H1 (cell line): ENCODE data around the gene STAT1. TPM values are rescaled to one million over a fixed set of nuclear protein-coding genes. Genes with fewer than 3 reads are reported as not detected.

Experiments
- CTCF ChIA-PET: fragments of 300-600 bp; sonication (Branson Sonifier 250); formaldehyde crosslinking; loops from one replicate; lab custom pipeline; 2021; ENCODE audit not compliant: partially characterized antibody; lab: Charles Lee
- POLR2A ChIA-PET: fragments of 300-600 bp; sonication (Branson Sonifier 250); formaldehyde crosslinking; loops from one replicate; lab custom pipeline; 2021; ENCODE audit warnings: inconsistent platforms; ENCODE audit not compliant: partially characterized antibody; lab: Charles Lee
- DNase-seq, 2 experiments: peaks; one replicate each; pipeline versions ENCODE4 v3.0.0 to v3.0.0-alpha.2; 2010 to 2022; ENCODE audit warnings: low spot score in 2 of 2, low read depth in 1 of 2, mixed read lengths in 1 of 2
- FAIRE-seq: peaks from 2 replicates; lab custom pipeline; 2011; peaks lifted over from hg19 to GRCh38; lab: Jason Lieb, UNC
- H2AFZ ChIP-seq: 2 replicates; pipeline ENCODE4 v1.8.1; 2012; ENCODE audit warnings: low read length, inconsistent platforms
- H2AK5ac ChIP-seq: 2 replicates; pipeline ENCODE4 v1.6.1; 2013; ENCODE audit warnings: low read depth, low read length
- H2BK120ac ChIP-seq: replicated peaks from 2 replicates; pipeline ENCODE3; 2013; ENCODE audit warnings: low read depth, low read length, inconsistent platforms
- H2BK12ac ChIP-seq: 2 replicates; pipeline ENCODE4 v1.6.1; 2013; ENCODE audit warnings: low read depth, low read length
- H2BK15ac ChIP-seq: 2 replicates; pipeline ENCODE4 v1.6.1; 2013; ENCODE audit warnings: low read length
- H2BK20ac ChIP-seq: 2 replicates; pipeline ENCODE4 v1.6.1; 2013; ENCODE audit warnings: low read length
- H2BK5ac ChIP-seq: 2 replicates; pipeline ENCODE4 v1.6.1; 2013; ENCODE audit warnings: low read depth, low read length
- H3K14ac ChIP-seq: 2 replicates; pipeline ENCODE4 v1.6.1; 2013; ENCODE audit warnings: inconsistent platforms; ENCODE audit not compliant: insufficient read length
- H3K18ac ChIP-seq: 2 replicates; pipeline ENCODE4 v1.6.1; 2013; ENCODE audit warnings: low read length; ENCODE audit errors: extremely low read depth
- H3K23ac ChIP-seq: 2 replicates; pipeline ENCODE4 v1.6.1; 2013; ENCODE audit warnings: inconsistent platforms; ENCODE audit not compliant: insufficient read length
- H3K23me2 ChIP-seq: 2 replicates; pipeline ENCODE4 v1.6.1; 2013; ENCODE audit warnings: low read depth, low read length
- H3K27ac ChIP-seq: 2 replicates; pipeline ENCODE4 v1.6.1; 2011; ENCODE audit warnings: low read depth, low read length, inconsistent platforms
- H3K27me3 ChIP-seq, 4 experiments: replicated peaks in 1 of 4; 1 replicate in 1 of 4; 2 replicates in 3 of 4; pipeline versions ENCODE4 v1.6.1 to v1.8.1; 2011 to 2013; ENCODE audit warnings: low read length in 3 of 4, mild to moderate bottlenecking in 3 of 4, inconsistent platforms in 2 of 4, mixed read lengths in 2 of 4, moderate library complexity in 1 of 4; ENCODE audit not compliant: control insufficient read depth in 3 of 4, insufficient read depth in 3 of 4; ENCODE audit errors: extremely low read depth in 1 of 4
- H3K36me3 ChIP-seq, 4 experiments: 2 replicates each; pipeline versions ENCODE4 v1.6.1 to v1.8.1; 2011 to 2013; ENCODE audit warnings: mild to moderate bottlenecking in 4 of 4, low read length in 3 of 4, moderate library complexity in 2 of 4, control low read depth in 1 of 4, inconsistent platforms in 1 of 4; ENCODE audit not compliant: insufficient read depth in 4 of 4, control insufficient read depth in 2 of 4
- H3K4ac ChIP-seq: replicated peaks from 2 replicates; pipeline ENCODE3; 2013; ENCODE audit warnings: low read length, low read depth, mixed read lengths, inconsistent platforms; ENCODE audit not compliant: insufficient read length
- H3K4me1 ChIP-seq, 4 experiments: replicated peaks in 1 of 4; 1 replicate in 1 of 4; 2 replicates in 3 of 4; pipeline versions ENCODE4 v1.6.1 to v1.8.1; 2011 to 2013; ENCODE audit warnings: low read length in 3 of 4, inconsistent platforms in 2 of 4, mixed read lengths in 1 of 4; ENCODE audit not compliant: insufficient read depth in 4 of 4, control insufficient read depth in 3 of 4
- H3K4me2 ChIP-seq, 2 experiments: 2 replicates each; pipeline versions ENCODE4 v1.6.1 to v1.8.1; 2011 to 2013; ENCODE audit warnings: low read depth in 2 of 2, low read length in 2 of 2, control low read depth in 1 of 2, inconsistent platforms in 1 of 2, mild to moderate bottlenecking in 1 of 2; ENCODE audit not compliant: insufficient read depth in 1 of 2
- H3K4me3 ChIP-seq, 4 experiments: fragments of 200-600, 300-600 bp in 1 of 4; sonication (generic), shearing (Covaris generic), sonication (Bioruptor Twin) in 1 of 4; 2 replicates each; pipeline versions ENCODE4 v1.5.1 to v1.8.1; 2011 to 2016; ENCODE audit warnings: low read length in 4 of 4, low read depth in 3 of 4, control low read depth in 2 of 4, inconsistent platforms in 2 of 4, mild to moderate bottlenecking in 2 of 4, mixed read lengths in 1 of 4, moderate library complexity in 1 of 4; ENCODE audit not compliant: insufficient read depth in 2 of 4; ENCODE audit errors: extremely low read depth in 1 of 4
- H3K56ac ChIP-seq: replicated peaks from 2 replicates; pipeline ENCODE3; 2013; ENCODE audit warnings: low read depth, mild to moderate bottlenecking, mixed read lengths, low read length, inconsistent platforms; ENCODE audit not compliant: insufficient read length
- H3K79me1 ChIP-seq: 2 replicates; pipeline ENCODE4 v1.6.1; 2013; ENCODE audit warnings: low read depth, low read length, control low read depth
- H3K79me2 ChIP-seq, 2 experiments: 2 replicates each; pipeline versions ENCODE4 v1.6.1 to v1.8.1; 2012 to 2013; ENCODE audit warnings: low read length in 2 of 2, mild to moderate bottlenecking in 2 of 2, inconsistent platforms in 1 of 2; ENCODE audit not compliant: insufficient read depth in 2 of 2, control insufficient read depth in 1 of 2
- H3K9ac ChIP-seq, 4 experiments: replicated peaks in 1 of 4; 1 replicate in 1 of 4; 2 replicates in 3 of 4; pipeline versions ENCODE4 v1.6.1 to v1.8.1; 2011 to 2013; ENCODE audit warnings: low read depth in 3 of 4, low read length in 3 of 4, control low read depth in 2 of 4, mild to moderate bottlenecking in 2 of 4, moderate library complexity in 2 of 4, inconsistent platforms in 1 of 4; ENCODE audit errors: extremely low read depth in 1 of 4
- H3K9me3 ChIP-seq, 2 experiments: 2 replicates each; pipeline versions ENCODE4 v1.6.1 to v1.8.1; 2012 to 2013; ENCODE audit warnings: mild to moderate bottlenecking in 2 of 2, moderate library complexity in 2 of 2, control low read depth in 1 of 2, inconsistent platforms in 1 of 2, low read depth in 1 of 2, low read length in 1 of 2, mixed read lengths in 1 of 2; ENCODE audit not compliant: insufficient read depth in 2 of 2
- H4K20me1 ChIP-seq, 2 experiments: replicated peaks in 1 of 2; 2 replicates each; pipeline versions ENCODE3 to v1.8.1; 2011 to 2013; ENCODE audit warnings: inconsistent platforms in 2 of 2, low read length in 2 of 2, mild to moderate bottlenecking in 1 of 2; ENCODE audit not compliant: insufficient read depth in 2 of 2, control insufficient read depth in 1 of 2
- H4K5ac ChIP-seq: 2 replicates; pipeline ENCODE4 v1.6.1; 2013; ENCODE audit warnings: low read length, low read depth, mixed read lengths, inconsistent platforms; ENCODE audit not compliant: insufficient read length
- H4K8ac ChIP-seq: 2 replicates; pipeline ENCODE4 v1.8.0; 2013; ENCODE audit warnings: mild to moderate bottlenecking, moderate library complexity, low read length, inconsistent platforms; ENCODE audit not compliant: insufficient read depth; ENCODE audit errors: extremely low read depth
- H4K91ac ChIP-seq: replicated peaks from 2 replicates; pipeline ENCODE3; 2013; ENCODE audit warnings: low read length, mixed read lengths, inconsistent platforms; ENCODE audit not compliant: insufficient read length
- ATF2 ChIP-seq: IDR thresholded peaks from 2 replicates; pipeline ENCODE4 v1.6.1; 2012; ENCODE audit warnings: low read length, inconsistent platforms
- BCL11A ChIP-seq, 2 experiments: IDR thresholded peaks; one replicate each; pipeline ENCODE4 v1.6.1; 2011; ENCODE audit warnings: low read depth in 2 of 2, low read length in 2 of 2, mild to moderate bottlenecking in 2 of 2
- CTBP2 ChIP-seq: IDR thresholded peaks from 2 replicates; pipeline ENCODE4 v1.7.0; 2011; ENCODE audit warnings: borderline replicate concordance, mild to moderate bottlenecking, moderate library complexity, mixed read lengths, low read length; ENCODE audit not compliant: insufficient read depth, insufficient read length
- JUND ChIP-seq: IDR thresholded peaks from 2 replicates; pipeline ENCODE4 v1.6.1; 2011; ENCODE audit warnings: mild to moderate bottlenecking, improper control_type of control experiment, low read length
- KDM5A ChIP-seq: fragments of 200-600 bp; IDR thresholded peaks from 2 replicates; pipeline ENCODE4 v1.7.1; 2012; ENCODE audit warnings: mild to moderate bottlenecking, low read length, inconsistent platforms, mixed read lengths
- MAFK ChIP-seq: IDR thresholded peaks from 2 replicates; pipeline ENCODE4 v1.6.1; 2012; ENCODE audit warnings: low read depth, mild to moderate bottlenecking, improper control_type of control experiment, low read length
- RBBP5 ChIP-seq: IDR thresholded peaks from 2 replicates; pipeline ENCODE4 v1.7.1; 2012; ENCODE audit warnings: low read depth, mild to moderate bottlenecking, inconsistent platforms, low read length, moderate library complexity, borderline replicate concordance
- SAP30 ChIP-seq: fragments of 300-600 bp; sonication (generic); IDR thresholded peaks from 2 replicates; pipeline ENCODE4 v1.7.1; 2012; ENCODE audit warnings: low read length, moderate library complexity, mild to moderate bottlenecking, inconsistent platforms; ENCODE audit not compliant: insufficient read depth, insufficient replicate concordance
- SIRT6 ChIP-seq: IDR thresholded peaks from one replicate; pipeline ENCODE4 v1.7.1; 2012; ENCODE audit warnings: low read length, inconsistent platforms
- ZNF274 ChIP-seq: IDR thresholded peaks from 2 replicates; pipeline ENCODE4 v1.7.0; 2012; ENCODE audit warnings: low read length, borderline replicate concordance; ENCODE audit errors: extremely low read depth
- WGBS, 2 experiments: shearing (Covaris generic) in 1 of 2; methylation state at CpG; one replicate each; pipeline versions ENCODE4 v1.1.6 to v1.1.7; 2013 to 2015; ENCODE audit warnings: low lambda C conversion rate in 2 of 2, mixed read lengths in 2 of 2, inconsistent platforms in 1 of 2, low coverage in 1 of 2, missing lambda C conversion rate in 1 of 2; ENCODE audit not compliant: insufficient replicate concordance in 2 of 2, insufficient coverage in 1 of 2, insufficient read length in 1 of 2; ENCODE audit errors: extremely low coverage in 1 of 2, missing lambda C conversion rate in 1 of 2; 5-methylcytosine and 5-hydroxymethylcytosine counted together
- polyA plus RNA-seq, 7 experiments: library from polyadenylated mRNA; depleted of rRNA in 3 of 7; stranded (reverse) in 5 of 7; unstranded in 2 of 7; fragments of >200 nt in 5 of 7; fragments of 200-250 nt in 2 of 7; gene quantifications; 1 replicate in 5 of 7; 2 replicates in 1 of 7; 4 replicates in 1 of 7; pipeline versions ENCODE4 v1.2.1 to v1.2.3, GENCODE V29; 2011 to 2013; ENCODE audit warnings: missing spikeins in 2 of 7, mixed read lengths in 2 of 7
- total RNA-seq: library from RNA; stranded (reverse); fragmentation: NEBNext Ultra II Directional; extraction: Animal tissue kit (Norgen Biotek cat#: 25700); gene quantifications from 2 replicates; pipeline ENCODE4 v1.2.1, GENCODE V29; 2021

STAT1 gene
- total and polyA plus RNA-seq, 2 of the 8 experiments (the other 6 are each of a cell fraction or from before 2014, with no cell fraction given), result 20.3 to 43.0 TPM

- Histone ChIP-seq H3K27ac (no peak overlapping the region), H4K8ac (no peak overlapping the region), H3K23me2 (no peaks in the 10 kb centered on the region), H3K23ac (no peak overlapping the region), H2BK15ac (no peak overlapping the region), H3K79me1 (no peaks in the 10 kb centered on the region), H3K4ac (no peak overlapping the region), H3K4me1 (peaks cover 0 to 3% (median 1%) of the 10 kb centered on the region in 4 experiments; a peak in 2 of 7 replicates), H3K9me3 (no peaks in the 10 kb centered on the region), H3K18ac (no peak overlapping the region), H3K56ac (no peak overlapping the region), H3K36me3 (no peaks in the 10 kb centered on the region), H2BK12ac (no peak overlapping the region), H2BK20ac (no peak overlapping the region), H3K27me3 (peaks cover 0 to 1% (median 0%) of the 10 kb centered on the region in 4 experiments; a peak in 1 of 7 replicates), H4K20me1 (no peaks in the 10 kb centered on the region), H2AFZ (no peak overlapping the region), H4K5ac (no peak overlapping the region), H3K4me2 (no peak overlapping the region), H2BK120ac (no peak overlapping the region), H3K9ac (no peak overlapping the region), H3K79me2 (no peaks in the 10 kb centered on the region), H4K91ac (no peak overlapping the region), H2AK5ac (no peak overlapping the region), H2BK5ac (no peak overlapping the region), H3K14ac (no peak overlapping the region), H3K4me3 (no peak overlapping the region)
- CTCF ChIA-PET, result interaction anchor here (1.2 to 2.1 kb wide), 3 partner anchors 11 to 167 kb away, joined by 4 to 9 read pairs (median 8); no protein-coding TSS in a partner anchor
- FAIRE-seq, result no peak
- WGBS, 2 experiments, result 96% methylated on average over 2 of the region's 2 CpGs; no CpG with 5 or more reads in 1 of the 2 experiments
- no peak for DNase-seq
- no peak for TF ChIP-seq SIRT6
- no peak for TF ChIP-seq SAP30
- TF ChIP-seq RBBP5, result no peak
- TF ChIP-seq BCL11A (IDR thresholded peaks at IDR 0.05; ENCODE audit: low read depth in 2 of 2, low read length in 2 of 2), result no peak
- TF ChIP-seq ZNF274, result no peak
- no peak for TF ChIP-seq KDM5A
- TF ChIP-seq JUND, result no peak
- TF ChIP-seq MAFK, result no peak
- no peak for TF ChIP-seq ATF2
- TF ChIP-seq CTBP2, result no peak
- TF ChIP-seq, all 59 proteins: peak for 0
- POLR2A ChIA-PET, result interaction anchor here (0.6 kb wide), 1 partner anchor 703 kb away, joined by 3 read pairs; no protein-coding TSS in a partner anchor
These were observed 65.3 kb downstream of the STAT1 start for GRCh38 chr2:190948671-190949070.
